ENCODE measurements around the gene LMO1. TPM values are rescaled to one million over a fixed set of nuclear protein-coding genes. Genes with fewer than 3 reads are reported as not detected.

LMO1 gene
- total and polyA plus RNA-seq, 4 donors: not detected

DNA sequence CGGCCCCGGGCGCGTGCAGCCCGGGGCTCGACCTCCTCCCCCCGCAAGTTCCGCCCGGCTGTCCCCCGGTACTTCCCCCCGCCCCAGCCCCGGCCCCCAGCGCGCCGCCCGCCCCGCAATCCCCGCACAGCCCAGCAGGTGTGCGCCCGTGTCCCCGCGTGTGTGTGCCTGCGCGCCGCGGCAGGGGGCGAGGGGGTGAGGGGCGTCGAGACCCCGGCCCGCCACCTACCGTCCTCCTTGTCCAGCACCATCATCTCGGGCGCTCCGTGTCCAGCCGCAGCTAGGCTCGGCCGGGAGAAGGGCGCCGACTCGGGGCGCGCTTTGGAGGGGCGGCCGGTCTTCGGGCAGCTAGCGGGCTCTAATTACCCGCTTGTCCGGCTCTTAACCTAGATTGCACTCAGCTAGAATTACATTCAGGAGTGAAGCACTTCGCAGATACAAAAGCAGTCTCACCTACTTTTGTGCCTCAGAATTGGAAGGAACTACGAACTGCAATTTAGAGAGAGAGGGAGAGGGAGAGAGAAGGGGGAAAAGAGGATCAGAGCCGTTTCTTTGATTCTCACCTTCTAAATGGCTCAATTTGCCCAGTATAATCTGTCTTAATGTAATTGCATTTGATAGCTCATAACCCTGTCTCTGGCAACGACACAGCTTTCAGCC is 439 bp downstream of the LMO1 start:
- Histone ChIP-seq H3K27ac (ENCODE audit: low read depth in 1 of 2, low read length in 2 of 2) (no peak overlapping the region), H3K36me3 (ENCODE audit: control insufficient read depth in 1 of 2, insufficient read depth in 2 of 2, low read length in 1 of 2) (no peaks in the 10 kb centered on the region), H3K27me3 (ENCODE audit: control insufficient read depth in 1 of 2, insufficient read depth in 2 of 2, low read length in 1 of 2) (no peaks in the 10 kb centered on the region), H3K4me3 (ENCODE audit: low read length in 2 of 2) (peak overlapping the region; percentile 23 to 45), H3K4me1 (ENCODE audit: control insufficient read depth in 1 of 2, insufficient read depth in 2 of 2, low read length in 2 of 2) (no peaks in the 10 kb centered on the region), H3K9me3 (ENCODE audit: control insufficient read depth, low read length) (no peaks in the 10 kb centered on the region)
- intact Hi-C loops (cut with DNase I): loop anchor here in 1 of 2 donors (5.0 kb wide), 1 partner anchor 36 kb away; no protein-coding TSS in a partner anchor
- 0 to 1% methylated on average over 35 to 53 of the region's 53 CpGs for WGBS, 2 donors
- no peak for ATAC-seq (ENCODE audit: low FRiP score)
- peak in 1 of 2 donors; percentile 69 for DNase-seq

DNA sequence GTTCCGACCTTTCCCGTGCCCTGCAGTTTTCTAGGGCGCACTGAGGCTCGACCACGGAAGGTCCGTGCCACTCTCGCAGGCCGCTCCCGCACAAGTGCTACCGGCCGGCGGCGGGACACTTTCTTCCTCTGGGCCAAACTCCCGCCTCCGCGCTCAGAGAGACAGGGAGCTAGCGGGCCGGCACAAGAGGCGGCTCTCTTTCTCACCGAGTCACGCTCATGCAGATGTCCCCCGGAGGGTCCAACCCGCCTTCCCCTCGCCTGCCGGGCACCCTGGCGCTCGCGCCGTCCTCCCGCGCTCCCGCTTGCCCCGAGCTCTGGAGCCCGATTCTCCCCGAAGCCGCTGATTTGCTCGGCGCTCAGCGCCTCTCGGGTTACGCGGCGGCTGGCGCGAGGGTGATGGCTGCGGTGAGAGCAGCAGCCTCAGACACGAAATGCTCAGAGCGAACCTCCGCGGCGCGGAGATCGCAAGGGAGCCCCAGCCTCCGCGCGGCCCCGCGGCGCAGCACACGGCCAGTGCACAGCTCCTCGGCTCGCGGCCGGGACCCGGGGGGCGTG is 1.0 kb downstream of the LMO1 start:
- H3K27me3 ChIP-seq (ENCODE audit: control insufficient read depth in 1 of 2, insufficient read depth in 2 of 2, low read length in 1 of 2): no peaks in the 10 kb centered on the region
- H3K4me1 ChIP-seq (ENCODE audit: control insufficient read depth in 1 of 2, insufficient read depth in 2 of 2, low read length in 2 of 2): no peaks in the 10 kb centered on the region
- intact Hi-C loops (cut with DNase I): loop anchor here (1.0 to 5.0 kb wide), 2 partner anchors 35 to 37 kb away; no protein-coding TSS in a partner anchor
- peak overlapping the region; percentile 23 to 45 for H3K4me3 ChIP-seq (ENCODE audit: low read length in 2 of 2)
- DNase-seq: peak in 1 of 2 donors; percentile 85
- H3K36me3 ChIP-seq (ENCODE audit: control insufficient read depth in 1 of 2, insufficient read depth in 2 of 2, low read length in 1 of 2): no peaks in the 10 kb centered on the region
- 1% methylated on average over 65 to 66 of the region's 66 CpGs for WGBS, 2 donors
- ATAC-seq (ENCODE audit: low FRiP score): peak; percentile 56
- no peak overlapping the region for H3K27ac ChIP-seq (ENCODE audit: low read depth in 1 of 2, low read length in 2 of 2)
- no peaks in the 10 kb centered on the region for H3K9me3 ChIP-seq (ENCODE audit: control insufficient read depth, low read length)

DNA sequence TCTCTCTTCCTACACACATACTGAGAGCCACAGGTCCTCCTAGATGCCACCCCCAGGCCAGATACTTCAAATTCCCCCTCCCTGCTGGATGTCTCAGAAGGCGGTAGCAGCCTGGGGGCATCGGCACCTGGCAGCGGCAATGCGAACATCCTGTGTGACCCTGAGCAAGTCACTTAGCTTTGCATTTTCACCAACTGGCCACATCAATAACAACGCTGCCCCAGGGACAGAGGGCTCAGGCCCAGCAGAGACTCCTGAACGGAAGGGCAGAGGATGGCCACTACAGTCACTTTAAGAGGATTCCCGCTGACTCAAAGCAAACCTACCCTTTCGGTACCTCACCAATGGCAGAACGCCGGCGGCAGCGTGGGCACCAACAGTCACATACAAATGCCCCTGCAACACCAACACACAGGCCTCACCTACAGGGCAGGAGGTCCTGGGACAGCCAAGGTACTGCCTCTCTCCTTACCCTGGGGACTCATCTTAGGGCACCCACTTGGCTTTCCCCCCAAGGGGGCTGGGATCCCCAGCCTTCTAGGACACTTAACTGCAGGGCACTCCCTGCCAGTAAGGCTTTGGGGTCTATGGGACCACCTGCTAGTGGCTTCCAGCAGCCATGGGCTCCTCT is 1.6 kb downstream of the LMO1 start:
- DNase-seq: peak in 1 of 2 donors; percentile 57

DNA sequence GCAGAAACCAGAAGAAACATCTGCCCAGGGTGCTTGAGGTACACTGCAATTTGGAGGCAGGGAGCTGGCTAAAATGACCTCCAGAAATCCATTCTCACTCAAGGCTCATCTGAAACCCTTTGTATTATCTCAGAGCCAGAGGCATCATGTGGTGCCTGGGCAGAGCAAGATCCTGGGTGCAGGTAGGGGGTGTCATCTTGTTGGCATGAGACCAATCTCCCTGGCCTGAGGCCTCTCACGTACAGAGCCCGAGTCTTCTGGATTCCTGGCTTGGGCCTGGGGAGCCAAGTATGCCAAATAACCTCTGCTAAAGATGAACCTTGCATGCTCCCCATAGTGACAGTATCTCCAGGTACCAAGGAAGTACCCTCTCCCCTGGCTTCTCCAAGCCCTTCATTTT is 2.4 kb downstream of the LMO1 start:
- Histone ChIP-seq H3K27ac (ENCODE audit: low read depth in 1 of 2, low read length in 2 of 2) (no peak overlapping the region), H3K4me3 (ENCODE audit: low read length in 2 of 2) (no peak overlapping the region), H3K36me3 (ENCODE audit: control insufficient read depth in 1 of 2, insufficient read depth in 2 of 2, low read length in 1 of 2) (no peaks in the 10 kb centered on the region), H3K27me3 (ENCODE audit: control insufficient read depth in 1 of 2, insufficient read depth in 2 of 2, low read length in 1 of 2) (no peaks in the 10 kb centered on the region), H3K4me1 (ENCODE audit: control insufficient read depth in 1 of 2, insufficient read depth in 2 of 2, low read length in 2 of 2) (no peaks in the 10 kb centered on the region), H3K9me3 (ENCODE audit: control insufficient read depth, low read length) (no peaks in the 10 kb centered on the region)
- peak in 1 of 2 donors; percentile 45 for DNase-seq
- intact Hi-C loops (cut with DNase I): loop anchor here in 1 of 2 donors (5.0 kb wide), 1 partner anchor 34 kb away; no protein-coding TSS in a partner anchor
- ATAC-seq (ENCODE audit: low FRiP score): no peak
- 95 to 96% methylated on average over 2 of the region's 2 CpGs for WGBS, 2 donors

More for the DNA sequence above, 1.6 kb downstream of the LMO1 start:
- no peaks in the 10 kb centered on the region for H3K36me3 ChIP-seq (ENCODE audit: control insufficient read depth in 1 of 2, insufficient read depth in 2 of 2, low read length in 1 of 2)
- intact Hi-C loops (cut with DNase I): loop anchor here (1.0 to 5.0 kb wide), 2 partner anchors 35 to 37 kb away; no protein-coding TSS in a partner anchor
- ATAC-seq (ENCODE audit: low FRiP score): no peak
- H3K4me3 ChIP-seq (ENCODE audit: low read length in 2 of 2): no peak overlapping the region
- no peak overlapping the region for H3K27ac ChIP-seq (ENCODE audit: low read depth in 1 of 2, low read length in 2 of 2)
- H3K4me1 ChIP-seq (ENCODE audit: control insufficient read depth in 1 of 2, insufficient read depth in 2 of 2, low read length in 2 of 2): no peaks in the 10 kb centered on the region
- no peaks in the 10 kb centered on the region for H3K27me3 ChIP-seq (ENCODE audit: control insufficient read depth in 1 of 2, insufficient read depth in 2 of 2, low read length in 1 of 2)
- H3K9me3 ChIP-seq (ENCODE audit: control insufficient read depth, low read length): no peaks in the 10 kb centered on the region
- WGBS, 2 donors: 93 to 95% methylated on average over 12 of the region's 12 CpGs

DNA sequence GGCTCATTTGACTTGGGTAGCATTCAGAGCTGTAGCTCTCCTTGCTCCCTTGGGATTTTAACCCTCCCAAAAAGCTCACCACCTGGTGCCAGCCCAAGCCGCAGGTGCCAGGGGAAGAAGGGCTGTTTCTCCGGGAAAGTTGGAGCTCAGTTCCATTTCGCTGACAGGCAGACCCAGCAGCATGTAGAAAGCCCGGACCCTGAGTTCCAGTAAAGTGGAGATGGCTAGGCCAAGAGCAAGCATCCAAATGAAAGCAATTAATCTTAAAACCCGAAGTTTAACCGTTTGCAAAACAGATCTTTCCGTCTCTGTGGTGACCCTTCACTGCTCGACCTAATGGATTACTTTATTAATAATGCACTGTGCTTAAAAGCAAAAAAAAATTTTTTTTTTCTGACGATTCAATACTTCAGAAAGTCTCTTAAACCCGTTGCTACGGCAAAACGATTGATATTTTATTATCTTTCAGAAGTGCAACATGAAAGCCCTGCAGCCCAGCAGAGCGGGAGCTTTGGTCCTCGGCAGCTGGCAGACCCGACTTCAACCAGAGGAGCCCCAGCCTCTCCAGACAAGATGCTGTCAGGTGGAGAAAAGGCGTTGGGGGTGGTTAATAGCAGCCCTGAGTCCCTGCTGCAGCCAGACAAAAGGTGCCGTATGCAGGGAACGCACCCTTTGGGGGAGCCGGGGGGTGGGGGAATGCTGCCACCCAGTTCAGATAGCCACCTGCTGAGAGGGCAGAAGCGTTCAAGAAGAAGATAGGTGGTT is 3.3 kb downstream of the LMO1 start:
- ATAC-seq (ENCODE audit: low FRiP score) (no peak), DNase-seq (peak in 1 of 2 donors; percentile 41)
- Histone ChIP-seq H3K9me3 (ENCODE audit: control insufficient read depth, low read length) (no peaks in the 10 kb centered on the region), H3K27me3 (ENCODE audit: control insufficient read depth in 1 of 2, insufficient read depth in 2 of 2, low read length in 1 of 2) (no peaks in the 10 kb centered on the region), H3K4me3 (ENCODE audit: low read length in 2 of 2) (no peak overlapping the region), H3K27ac (ENCODE audit: low read depth in 1 of 2, low read length in 2 of 2) (no peak overlapping the region), H3K4me1 (ENCODE audit: control insufficient read depth in 1 of 2, insufficient read depth in 2 of 2, low read length in 2 of 2) (no peaks in the 10 kb centered on the region), H3K36me3 (ENCODE audit: control insufficient read depth in 1 of 2, insufficient read depth in 2 of 2, low read length in 1 of 2) (no peaks in the 10 kb centered on the region)
- intact Hi-C loops (cut with DNase I): loop anchor here in 1 of 2 donors (5.0 kb wide), 1 partner anchor 33 kb away; no protein-coding TSS in a partner anchor
- 93 to 97% methylated on average over 20 of the region's 20 CpGs for WGBS, 2 donors

DNA sequence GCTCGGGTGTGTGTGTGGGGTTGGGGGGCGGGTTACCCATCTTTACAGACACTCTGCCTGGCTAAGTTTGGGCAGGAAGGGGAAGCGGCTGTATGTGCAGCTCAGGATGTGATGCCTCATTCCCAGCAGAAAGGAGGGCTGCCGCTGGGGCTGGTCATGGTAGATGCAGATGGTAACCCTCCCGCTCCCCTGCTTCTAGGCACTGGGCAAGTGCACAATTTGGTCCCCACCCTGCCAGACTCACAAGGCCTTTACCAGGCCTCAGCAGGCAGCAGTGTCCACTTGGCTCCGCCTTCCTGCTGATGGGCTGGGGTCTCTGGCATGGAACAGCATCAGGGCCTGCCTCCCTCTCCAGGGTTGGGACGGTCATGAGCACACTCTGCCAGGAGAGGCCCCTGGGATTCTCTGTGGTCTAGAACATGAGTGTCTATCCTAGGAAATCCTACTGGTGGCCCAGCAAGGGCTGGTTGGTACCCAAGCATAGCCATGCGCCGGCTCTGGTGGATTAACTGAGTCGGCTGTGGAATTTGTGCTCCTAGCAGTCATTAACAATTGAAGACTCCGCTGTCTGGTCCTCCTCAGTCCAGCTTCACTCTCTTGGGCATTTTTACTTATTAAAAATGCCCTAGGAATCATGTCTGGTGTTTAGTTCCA is 4.2 kb downstream of the LMO1 start:
- Histone ChIP-seq H3K9me3 (ENCODE audit: control insufficient read depth, low read length) (no peaks in the 10 kb centered on the region), H3K27ac (ENCODE audit: low read depth in 1 of 2, low read length in 2 of 2) (no peak overlapping the region), H3K36me3 (ENCODE audit: control insufficient read depth in 1 of 2, insufficient read depth in 2 of 2, low read length in 1 of 2) (no peaks in the 10 kb centered on the region), H3K4me3 (ENCODE audit: low read length in 2 of 2) (no peak overlapping the region), H3K27me3 (ENCODE audit: control insufficient read depth in 1 of 2, insufficient read depth in 2 of 2, low read length in 1 of 2) (no peaks in the 10 kb centered on the region), H3K4me1 (ENCODE audit: control insufficient read depth in 1 of 2, insufficient read depth in 2 of 2, low read length in 2 of 2) (no peaks in the 10 kb centered on the region)
- 90 to 91% methylated on average over 11 of the region's 11 CpGs for WGBS, 2 donors
- ATAC-seq (ENCODE audit: low FRiP score) (no peak), DNase-seq (peak in 1 of 2 donors; percentile 63)
- intact Hi-C loops (cut with DNase I): no loop called here

DNA sequence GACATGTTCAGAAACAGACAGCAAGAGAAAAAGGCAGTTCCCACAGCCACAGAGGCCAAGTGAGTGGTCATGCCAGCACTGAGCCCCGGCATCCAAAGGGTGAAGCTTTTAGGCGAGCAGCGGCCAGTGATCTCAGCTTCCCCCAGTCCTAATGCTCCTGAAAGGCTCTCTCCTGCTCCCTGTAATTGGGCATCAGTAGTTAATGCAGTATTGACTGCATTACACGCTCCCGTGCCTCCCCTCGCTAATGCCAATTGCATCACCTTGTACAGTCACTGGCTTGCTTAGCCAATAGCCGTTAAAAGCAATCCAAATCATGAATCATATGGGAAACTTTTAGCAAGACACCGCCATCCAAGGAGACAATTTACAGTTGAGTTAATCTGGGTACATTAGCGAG is 4.9 kb downstream of the LMO1 start:
- H3K4me1 ChIP-seq (ENCODE audit: control insufficient read depth in 1 of 2, insufficient read depth in 2 of 2, low read length in 2 of 2): no peaks in the 10 kb centered on the region
- no peak overlapping the region for H3K4me3 ChIP-seq (ENCODE audit: low read length in 2 of 2)
- H3K36me3 ChIP-seq (ENCODE audit: control insufficient read depth in 1 of 2, insufficient read depth in 2 of 2, low read length in 1 of 2): no peaks in the 10 kb centered on the region
- DNase-seq (peak in 1 of 2 donors; percentile 74), ATAC-seq (ENCODE audit: low FRiP score) (no peak)
- 11 to 20% methylated on average over 9 of the region's 9 CpGs for WGBS, 2 donors
- no peak overlapping the region for H3K27ac ChIP-seq (ENCODE audit: low read depth in 1 of 2, low read length in 2 of 2)
- intact Hi-C loops (cut with DNase I): no loop called here
- no peaks in the 10 kb centered on the region for H3K27me3 ChIP-seq (ENCODE audit: control insufficient read depth in 1 of 2, insufficient read depth in 2 of 2, low read length in 1 of 2)
- no peaks in the 10 kb centered on the region for H3K9me3 ChIP-seq (ENCODE audit: control insufficient read depth, low read length)

DNA sequence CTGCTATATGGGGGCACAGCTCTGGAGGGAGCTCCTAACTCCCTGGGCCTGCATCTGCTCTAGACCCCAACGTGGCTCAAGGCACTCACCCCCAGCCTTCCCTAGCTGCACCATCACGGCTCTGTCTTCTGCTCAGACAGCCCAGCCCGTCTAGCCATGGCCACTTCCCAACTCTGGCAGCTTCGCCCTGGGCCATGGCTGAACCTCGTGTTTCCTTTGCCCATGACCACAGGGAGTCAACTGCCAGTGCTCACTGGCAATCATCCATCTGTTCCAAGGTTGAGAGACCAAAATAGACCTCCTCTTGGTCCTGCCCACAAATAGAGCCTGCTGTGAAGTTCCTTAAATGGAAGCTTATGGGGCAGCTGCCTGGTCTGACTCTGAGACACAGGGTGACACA is 5.4 kb downstream of the LMO1 start:
- WGBS, 2 donors: 22 to 31% methylated on average over 5 of the region's 5 CpGs
- peak; percentile 31 for ATAC-seq (ENCODE audit: low FRiP score)
- Histone ChIP-seq H3K36me3 (ENCODE audit: control insufficient read depth in 1 of 2, insufficient read depth in 2 of 2, low read length in 1 of 2) (no peaks in the 10 kb centered on the region), H3K27ac (ENCODE audit: low read depth in 1 of 2, low read length in 2 of 2) (no peak overlapping the region), H3K4me3 (ENCODE audit: low read length in 2 of 2) (no peak overlapping the region), H3K27me3 (ENCODE audit: control insufficient read depth in 1 of 2, insufficient read depth in 2 of 2, low read length in 1 of 2) (no peaks in the 10 kb centered on the region), H3K4me1 (ENCODE audit: control insufficient read depth in 1 of 2, insufficient read depth in 2 of 2, low read length in 2 of 2) (no peaks in the 10 kb centered on the region), H3K9me3 (ENCODE audit: control insufficient read depth, low read length) (no peaks in the 10 kb centered on the region)
- intact Hi-C loops (cut with DNase I): no loop called here
- peak; percentile 60 to 76 for DNase-seq
